HEK293 (cell line): Measurements from ENCODE around the gene CD8A.

Source experiments
- BCL11A ChIP-seq: fragments of 450-650 bp; formaldehyde crosslinking; IDR thresholded peaks from 2 replicates; pipeline ENCODE4 v1.5.1; 2016; ENCODE audit warnings: low read depth, missing biosample characterization, missing genetic modification characterization
- ZEB2 ChIP-seq: fragments of 450-650 bp; formaldehyde crosslinking; IDR thresholded peaks from 2 replicates; pipeline ENCODE4 v1.5.1; 2016; ENCODE audit warnings: missing biosample characterization, missing genetic modification characterization
- ZFP3 ChIP-seq: fragments of 450-650 bp; formaldehyde crosslinking; IDR thresholded peaks from 2 replicates; pipeline ENCODE4 v1.5.1; 2016; ENCODE audit warnings: low read depth, missing biosample characterization, missing genetic modification characterization
- ZNF114 ChIP-seq: fragments of 450-650 bp; formaldehyde crosslinking; IDR thresholded peaks from 2 replicates; pipeline ENCODE4 v1.5.0; 2017; ENCODE audit warnings: missing biosample characterization, missing genetic modification characterization
- ZNF302 ChIP-seq: fragments of 450-650 bp; formaldehyde crosslinking; IDR thresholded peaks from 2 replicates; pipeline ENCODE4 v1.5.1; 2016; ENCODE audit warnings: missing biosample characterization, missing genetic modification characterization, low read depth
- ZNF48 ChIP-seq: fragments of 450-650 bp; formaldehyde crosslinking; IDR thresholded peaks from 2 replicates; pipeline ENCODE4 v1.5.1; 2016; ENCODE audit warnings: missing biosample characterization, missing genetic modification characterization
- ZNF548 ChIP-seq: fragments of 450-650 bp; formaldehyde crosslinking; IDR thresholded peaks from 2 replicates; pipeline ENCODE4 v1.5.1; 2016; ENCODE audit warnings: missing biosample characterization, missing genetic modification characterization
- ZNF555 ChIP-seq: fragments of 450-650 bp; formaldehyde crosslinking; conservative IDR thresholded peaks from 2 replicates; pipeline ENCODE4 v1.5.1; 2017; ENCODE audit warnings: missing biosample characterization, mild to moderate bottlenecking, missing genetic modification characterization, inconsistent platforms
- ZNF629 ChIP-seq: fragments of 450-650 bp; formaldehyde crosslinking; IDR thresholded peaks from 2 replicates; pipeline ENCODE4 v1.5.1; 2017; ENCODE audit warnings: missing biosample characterization, missing genetic modification characterization
- ZNF677 ChIP-seq: fragments of 450-650 bp; IDR thresholded peaks from 2 replicates; pipeline ENCODE4 v1.5.0; 2018; ENCODE audit warnings: missing biosample characterization, mild to moderate bottlenecking, missing genetic modification characterization, moderate library complexity
- TF ChIP-seq, protein P1 (sequence below): fragments of 450-650 bp; formaldehyde crosslinking; IDR thresholded peaks from 2 replicates; pipeline ENCODE4 v1.5.1; 2016; ENCODE audit warnings: missing biosample characterization, missing genetic modification characterization
- TF ChIP-seq, protein P2 (sequence below): fragments of 450-650 bp; formaldehyde crosslinking; IDR thresholded peaks from 2 replicates; pipeline ENCODE4 v1.5.1; 2016; ENCODE audit warnings: missing biosample characterization, missing genetic modification characterization
- TF ChIP-seq, protein P3 (sequence below): fragments of 450-650 bp; IDR thresholded peaks from 2 replicates; pipeline ENCODE4 v1.5.1; 2018; ENCODE audit warnings: missing biosample characterization, mild to moderate bottlenecking, missing genetic modification characterization
- TF ChIP-seq, protein P4 (sequence below): fragments of 450-650 bp; formaldehyde crosslinking; IDR thresholded peaks from 2 replicates; pipeline ENCODE4 v1.5.1; 2017; ENCODE audit warnings: missing biosample characterization, mild to moderate bottlenecking, missing genetic modification characterization, moderate library complexity

DNA sequence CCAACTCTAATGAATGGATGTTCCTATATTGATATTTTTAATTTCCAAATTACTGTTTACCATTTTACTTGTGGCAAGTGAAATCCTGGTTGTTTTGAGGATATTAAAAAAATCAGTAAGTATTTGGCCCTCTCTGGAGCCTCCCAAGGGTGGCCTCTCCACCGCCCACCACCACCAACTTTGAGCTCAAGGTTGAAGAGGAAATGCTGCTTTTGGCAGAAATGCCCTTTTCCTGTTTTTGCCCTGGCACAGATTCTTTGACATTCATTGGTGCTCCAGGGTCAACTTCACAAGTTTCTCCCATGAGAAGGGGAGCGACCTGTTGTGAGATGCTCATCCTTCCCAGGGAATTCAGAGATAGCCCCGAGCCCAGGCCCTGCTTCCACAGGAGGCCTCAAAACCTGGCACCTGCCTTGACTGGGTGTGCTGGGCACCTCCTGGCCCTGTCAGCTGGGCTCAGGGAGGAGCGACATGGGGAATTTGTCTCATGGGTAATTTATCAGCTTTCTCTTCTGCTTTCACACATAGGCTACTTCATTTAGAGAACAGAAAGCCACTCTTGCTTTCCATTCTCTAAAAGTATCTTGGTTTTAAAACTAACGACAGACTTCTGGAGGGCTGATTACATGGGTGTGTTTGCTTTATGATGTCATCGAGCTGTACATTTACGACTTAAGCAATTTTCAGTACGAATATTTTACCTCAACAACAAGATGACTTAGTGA lies 6.9 kb downstream of the CD8A start:
- TF ChIP-seq ZEB2 (tag by site-specific recombination) = no peak
- TF ChIP-seq, protein P1, sequence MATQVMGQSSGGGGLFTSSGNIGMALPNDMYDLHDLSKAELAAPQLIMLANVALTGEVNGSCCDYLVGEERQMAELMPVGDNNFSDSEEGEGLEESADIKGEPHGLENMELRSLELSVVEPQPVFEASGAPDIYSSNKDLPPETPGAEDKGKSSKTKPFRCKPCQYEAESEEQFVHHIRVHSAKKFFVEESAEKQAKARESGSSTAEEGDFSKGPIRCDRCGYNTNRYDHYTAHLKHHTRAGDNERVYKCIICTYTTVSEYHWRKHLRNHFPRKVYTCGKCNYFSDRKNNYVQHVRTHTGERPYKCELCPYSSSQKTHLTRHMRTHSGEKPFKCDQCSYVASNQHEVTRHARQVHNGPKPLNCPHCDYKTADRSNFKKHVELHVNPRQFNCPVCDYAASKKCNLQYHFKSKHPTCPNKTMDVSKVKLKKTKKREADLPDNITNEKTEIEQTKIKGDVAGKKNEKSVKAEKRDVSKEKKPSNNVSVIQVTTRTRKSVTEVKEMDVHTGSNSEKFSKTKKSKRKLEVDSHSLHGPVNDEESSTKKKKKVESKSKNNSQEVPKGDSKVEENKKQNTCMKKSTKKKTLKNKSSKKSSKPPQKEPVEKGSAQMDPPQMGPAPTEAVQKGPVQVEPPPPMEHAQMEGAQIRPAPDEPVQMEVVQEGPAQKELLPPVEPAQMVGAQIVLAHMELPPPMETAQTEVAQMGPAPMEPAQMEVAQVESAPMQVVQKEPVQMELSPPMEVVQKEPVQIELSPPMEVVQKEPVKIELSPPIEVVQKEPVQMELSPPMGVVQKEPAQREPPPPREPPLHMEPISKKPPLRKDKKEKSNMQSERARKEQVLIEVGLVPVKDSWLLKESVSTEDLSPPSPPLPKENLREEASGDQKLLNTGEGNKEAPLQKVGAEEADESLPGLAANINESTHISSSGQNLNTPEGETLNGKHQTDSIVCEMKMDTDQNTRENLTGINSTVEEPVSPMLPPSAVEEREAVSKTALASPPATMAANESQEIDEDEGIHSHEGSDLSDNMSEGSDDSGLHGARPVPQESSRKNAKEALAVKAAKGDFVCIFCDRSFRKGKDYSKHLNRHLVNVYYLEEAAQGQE = no peak
- TF ChIP-seq ZNF48 (tag by site-specific recombination) = no peak
- TF ChIP-seq ZNF302 (tag by site-specific recombination) = no peak
- TF ChIP-seq ZNF677 (tag by site-specific recombination) = no peak
- TF ChIP-seq ZNF114 (tag by site-specific recombination) = no peak
- TF ChIP-seq, protein P2, sequence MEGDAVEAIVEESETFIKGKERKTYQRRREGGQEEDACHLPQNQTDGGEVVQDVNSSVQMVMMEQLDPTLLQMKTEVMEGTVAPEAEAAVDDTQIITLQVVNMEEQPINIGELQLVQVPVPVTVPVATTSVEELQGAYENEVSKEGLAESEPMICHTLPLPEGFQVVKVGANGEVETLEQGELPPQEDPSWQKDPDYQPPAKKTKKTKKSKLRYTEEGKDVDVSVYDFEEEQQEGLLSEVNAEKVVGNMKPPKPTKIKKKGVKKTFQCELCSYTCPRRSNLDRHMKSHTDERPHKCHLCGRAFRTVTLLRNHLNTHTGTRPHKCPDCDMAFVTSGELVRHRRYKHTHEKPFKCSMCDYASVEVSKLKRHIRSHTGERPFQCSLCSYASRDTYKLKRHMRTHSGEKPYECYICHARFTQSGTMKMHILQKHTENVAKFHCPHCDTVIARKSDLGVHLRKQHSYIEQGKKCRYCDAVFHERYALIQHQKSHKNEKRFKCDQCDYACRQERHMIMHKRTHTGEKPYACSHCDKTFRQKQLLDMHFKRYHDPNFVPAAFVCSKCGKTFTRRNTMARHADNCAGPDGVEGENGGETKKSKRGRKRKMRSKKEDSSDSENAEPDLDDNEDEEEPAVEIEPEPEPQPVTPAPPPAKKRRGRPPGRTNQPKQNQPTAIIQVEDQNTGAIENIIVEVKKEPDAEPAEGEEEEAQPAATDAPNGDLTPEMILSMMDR (tag by site-specific recombination) = no peak
- TF ChIP-seq, protein P3, sequence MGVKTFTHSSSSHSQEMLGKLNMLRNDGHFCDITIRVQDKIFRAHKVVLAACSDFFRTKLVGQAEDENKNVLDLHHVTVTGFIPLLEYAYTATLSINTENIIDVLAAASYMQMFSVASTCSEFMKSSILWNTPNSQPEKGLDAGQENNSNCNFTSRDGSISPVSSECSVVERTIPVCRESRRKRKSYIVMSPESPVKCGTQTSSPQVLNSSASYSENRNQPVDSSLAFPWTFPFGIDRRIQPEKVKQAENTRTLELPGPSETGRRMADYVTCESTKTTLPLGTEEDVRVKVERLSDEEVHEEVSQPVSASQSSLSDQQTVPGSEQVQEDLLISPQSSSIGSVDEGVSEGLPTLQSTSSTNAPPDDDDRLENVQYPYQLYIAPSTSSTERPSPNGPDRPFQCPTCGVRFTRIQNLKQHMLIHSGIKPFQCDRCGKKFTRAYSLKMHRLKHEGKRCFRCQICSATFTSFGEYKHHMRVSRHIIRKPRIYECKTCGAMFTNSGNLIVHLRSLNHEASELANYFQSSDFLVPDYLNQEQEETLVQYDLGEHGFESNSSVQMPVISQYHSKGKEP (tag by site-specific recombination) = no peak
- TF ChIP-seq ZFP3 (tag by site-specific recombination) = no peak
- TF ChIP-seq, protein P4, sequence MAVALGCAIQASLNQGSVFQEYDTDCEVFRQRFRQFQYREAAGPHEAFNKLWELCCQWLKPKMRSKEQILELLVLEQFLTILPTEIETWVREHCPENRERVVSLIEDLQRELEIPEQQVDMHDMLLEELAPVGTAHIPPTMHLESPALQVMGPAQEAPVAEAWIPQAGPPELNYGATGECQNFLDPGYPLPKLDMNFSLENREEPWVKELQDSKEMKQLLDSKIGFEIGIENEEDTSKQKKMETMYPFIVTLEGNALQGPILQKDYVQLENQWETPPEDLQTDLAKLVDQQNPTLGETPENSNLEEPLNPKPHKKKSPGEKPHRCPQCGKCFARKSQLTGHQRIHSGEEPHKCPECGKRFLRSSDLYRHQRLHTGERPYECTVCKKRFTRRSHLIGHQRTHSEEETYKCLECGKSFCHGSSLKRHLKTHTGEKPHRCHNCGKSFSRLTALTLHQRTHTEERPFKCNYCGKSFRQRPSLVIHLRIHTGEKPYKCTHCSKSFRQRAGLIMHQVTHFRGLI (tag by site-specific recombination) = no peak
- no peak for TF ChIP-seq ZNF548 (tag by site-specific recombination)
- TF ChIP-seq ZNF629 (tag by site-specific recombination) = peak; percentile 48
- TF ChIP-seq ZNF555 (tag by site-specific recombination) = no peak
- no peak for TF ChIP-seq BCL11A (tag by site-specific recombination)
